Trophoblast cell (in vitro differentiated cells and primary cell): ENCODE results near the gene MYO5C.
"Not testable (repeated sequence)": the region's sequence is repeated elsewhere in the genome, so short reads cannot be mapped to it uniquely, and the experiment has no call there.

Source experiments
- DNase-seq, 2 donors: peaks; one replicate each; pipeline ENCODE4 v3.0.0-alpha.2; 2016
- H2AFZ ChIP-seq: 2 replicates; pipeline ENCODE4 v1.6.1; 2013; ENCODE audit warnings: low read length, moderate library complexity, mild to moderate bottlenecking; ENCODE audit not compliant: insufficient read depth, poor library complexity
- H2AK5ac ChIP-seq: 2 replicates; pipeline ENCODE4 v1.6.1; 2013; ENCODE audit warnings: mild to moderate bottlenecking, low read length
- H2BK120ac ChIP-seq: 2 replicates; pipeline ENCODE4 v1.6.1; 2013; ENCODE audit warnings: low read length, mild to moderate bottlenecking, moderate library complexity; ENCODE audit not compliant: insufficient read depth, poor library complexity
- H2BK12ac ChIP-seq: 2 replicates; pipeline ENCODE4 v1.6.1; 2013; ENCODE audit warnings: mild to moderate bottlenecking, low read length, moderate library complexity
- H2BK5ac ChIP-seq: 2 replicates; pipeline ENCODE4 v1.6.1; 2013; ENCODE audit warnings: low read length, low read depth, moderate library complexity, mild to moderate bottlenecking; ENCODE audit not compliant: poor library complexity
- H3K14ac ChIP-seq: 2 replicates; pipeline ENCODE4 v1.6.1; 2013; ENCODE audit warnings: mild to moderate bottlenecking, low read length
- H3K18ac ChIP-seq: 2 replicates; pipeline ENCODE4 v1.6.1; 2013; ENCODE audit warnings: mild to moderate bottlenecking, low read length
- H3K23ac ChIP-seq: 2 replicates; pipeline ENCODE4 v1.6.1; 2013; ENCODE audit warnings: low read length
- H3K27ac ChIP-seq: 2 replicates; pipeline ENCODE4 v1.5.1; 2013; ENCODE audit warnings: low read depth, mild to moderate bottlenecking, inconsistent platforms, low read length, moderate library complexity
- H3K27me3 ChIP-seq: 2 replicates; pipeline ENCODE4 v1.6.1; 2013; ENCODE audit warnings: inconsistent platforms, mild to moderate bottlenecking, low read length, moderate library complexity; ENCODE audit not compliant: insufficient read depth
- H3K36me3 ChIP-seq, 2 experiments: 1 replicate in 1 of 2; 2 replicates in 1 of 2; pipeline ENCODE4 v1.6.1; 2013; ENCODE audit warnings: low read length in 2 of 2, mild to moderate bottlenecking in 2 of 2, moderate library complexity in 1 of 2; ENCODE audit not compliant: insufficient read depth in 2 of 2, control insufficient read depth in 1 of 2
- H3K4ac ChIP-seq: 2 replicates; pipeline ENCODE4 v1.6.1; 2013; ENCODE audit warnings: low read depth, mild to moderate bottlenecking, low read length, moderate library complexity
- H3K4me1 ChIP-seq, 2 experiments: 1 replicate in 1 of 2; 2 replicates in 1 of 2; pipeline ENCODE4 v1.6.1; 2013; ENCODE audit warnings: low read length in 2 of 2, mild to moderate bottlenecking in 2 of 2, moderate library complexity in 1 of 2; ENCODE audit not compliant: insufficient read depth in 2 of 2, control insufficient read depth in 1 of 2
- H3K4me2 ChIP-seq: 2 replicates; pipeline ENCODE4 v1.6.1; 2013; ENCODE audit warnings: inconsistent platforms, mild to moderate bottlenecking, low read length, moderate library complexity
- H3K4me3 ChIP-seq: 2 replicates; pipeline ENCODE4 v1.5.1; 2013; ENCODE audit warnings: mild to moderate bottlenecking, low read depth, low read length, inconsistent platforms
- H3K79me1 ChIP-seq: one replicate; pipeline ENCODE4 v1.6.1; 2013; ENCODE audit warnings: low read length
- H3K79me2 ChIP-seq: 2 replicates; pipeline ENCODE4 v1.6.1; 2013; ENCODE audit warnings: low read length, mild to moderate bottlenecking; ENCODE audit not compliant: control insufficient read depth, insufficient read depth, poor library complexity
- H3K9ac ChIP-seq: 2 replicates; pipeline ENCODE4 v1.6.1; 2013; ENCODE audit warnings: mild to moderate bottlenecking, low read length
- H3K9me3 ChIP-seq: 2 replicates; pipeline ENCODE4 v1.6.1; 2013; ENCODE audit warnings: low read depth, mild to moderate bottlenecking, control low read depth, inconsistent platforms, low read length; ENCODE audit not compliant: insufficient read depth
- H4K12ac ChIP-seq: 2 replicates; pipeline ENCODE4 v1.6.1; 2013; ENCODE audit warnings: low read depth, mild to moderate bottlenecking, low read length, moderate library complexity
- H4K8ac ChIP-seq: 2 replicates; pipeline ENCODE4 v1.6.1; 2013; ENCODE audit warnings: low read depth, mild to moderate bottlenecking, low read length, moderate library complexity
- H4K91ac ChIP-seq: one replicate; pipeline ENCODE4 v1.6.1; 2013; ENCODE audit warnings: low read depth, mild to moderate bottlenecking, low read length, moderate library complexity
- WGBS: extraction: QIAGEN DNeasy Blood & Tissue Kit; methylation state at CpG from one replicate; pipeline ENCODE4 v1.1.7; 2013; ENCODE audit warnings: missing lambda C conversion rate; ENCODE audit not compliant: insufficient read length, insufficient coverage; ENCODE audit errors: extremely low coverage; 5-methylcytosine and 5-hydroxymethylcytosine counted together

The MYO5C gene

DNA sequence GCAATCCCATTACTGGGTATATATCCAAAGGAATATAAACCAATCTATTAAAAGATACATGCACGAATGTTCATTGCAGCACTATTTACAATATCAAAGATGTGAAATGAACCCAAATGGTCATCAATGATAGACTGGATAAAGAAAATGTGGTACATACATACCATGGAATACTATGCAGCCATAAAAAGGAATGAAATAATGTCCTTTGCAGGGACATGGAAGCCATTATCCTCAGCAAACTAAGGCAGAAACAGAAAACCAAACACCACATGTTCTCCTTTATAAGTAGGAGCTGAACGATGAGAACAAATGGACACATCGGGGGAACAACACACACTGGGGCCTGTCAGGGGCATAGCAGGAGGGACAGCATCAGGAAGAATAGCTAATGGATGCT is 125.4 kb downstream of the MYO5C start:
- H3K9ac ChIP-seq, H3K4me2 ChIP-seq, H3K27ac ChIP-seq, H2AFZ ChIP-seq, H4K91ac ChIP-seq, H2BK120ac ChIP-seq, H3K27me3 ChIP-seq, H3K4me1 ChIP-seq, H4K8ac ChIP-seq, H3K9me3 ChIP-seq, H3K18ac ChIP-seq, H3K36me3 ChIP-seq, H3K14ac ChIP-seq, H3K23ac ChIP-seq, DNase-seq, H3K79me1 ChIP-seq, H4K12ac ChIP-seq, H3K4me3 ChIP-seq, H3K79me2 ChIP-seq, H2AK5ac ChIP-seq, H2BK5ac ChIP-seq, H2BK12ac ChIP-seq, H3K4ac ChIP-seq: not testable (repeated sequence)
- no CpG with 5 or more reads among the region's 3 CpGs for WGBS

DNA sequence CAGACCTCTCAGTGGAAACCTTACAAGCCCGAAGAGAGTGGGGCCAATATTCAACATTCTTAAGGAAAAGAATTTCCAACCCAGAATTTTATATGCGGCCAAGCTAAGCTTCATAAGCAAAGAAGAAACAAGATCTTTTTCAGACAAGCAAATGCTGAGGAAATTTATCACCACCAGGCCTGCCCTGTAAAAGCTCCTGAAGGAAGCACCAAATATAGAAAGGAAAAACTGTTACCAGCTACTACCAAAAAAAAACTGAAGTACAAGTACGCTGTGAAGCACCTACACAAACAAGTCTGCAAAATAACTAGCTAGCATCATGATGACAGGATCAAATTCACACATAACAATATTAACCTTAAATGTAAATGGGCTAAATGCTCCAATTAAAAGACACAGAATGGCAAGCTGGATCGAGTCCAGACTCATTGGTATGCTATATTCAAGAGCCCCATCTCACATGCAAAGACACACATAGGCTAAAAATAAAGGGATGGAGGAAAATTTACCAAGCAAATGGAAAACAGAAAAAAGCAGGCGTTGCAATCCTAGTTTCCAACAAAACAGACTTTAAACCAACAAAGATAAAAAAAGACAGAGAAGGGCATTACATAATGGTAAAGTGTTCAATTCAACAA is 130.0 kb downstream of the MYO5C start:
- not testable (repeated sequence) for H3K4me3 ChIP-seq, H3K4me1 ChIP-seq, H3K9me3 ChIP-seq, H2AFZ ChIP-seq, H2BK5ac ChIP-seq, H2BK120ac ChIP-seq, H3K14ac ChIP-seq, H4K12ac ChIP-seq, H3K4ac ChIP-seq, H3K18ac ChIP-seq, H3K27ac ChIP-seq, H3K27me3 ChIP-seq, H3K79me2 ChIP-seq, H3K4me2 ChIP-seq, H4K8ac ChIP-seq, DNase-seq, H3K36me3 ChIP-seq, H4K91ac ChIP-seq, H3K23ac ChIP-seq, H2BK12ac ChIP-seq, H2AK5ac ChIP-seq, H3K79me1 ChIP-seq, H3K9ac ChIP-seq
- WGBS = no CpG with 5 or more reads among the region's 5 CpGs

DNA sequence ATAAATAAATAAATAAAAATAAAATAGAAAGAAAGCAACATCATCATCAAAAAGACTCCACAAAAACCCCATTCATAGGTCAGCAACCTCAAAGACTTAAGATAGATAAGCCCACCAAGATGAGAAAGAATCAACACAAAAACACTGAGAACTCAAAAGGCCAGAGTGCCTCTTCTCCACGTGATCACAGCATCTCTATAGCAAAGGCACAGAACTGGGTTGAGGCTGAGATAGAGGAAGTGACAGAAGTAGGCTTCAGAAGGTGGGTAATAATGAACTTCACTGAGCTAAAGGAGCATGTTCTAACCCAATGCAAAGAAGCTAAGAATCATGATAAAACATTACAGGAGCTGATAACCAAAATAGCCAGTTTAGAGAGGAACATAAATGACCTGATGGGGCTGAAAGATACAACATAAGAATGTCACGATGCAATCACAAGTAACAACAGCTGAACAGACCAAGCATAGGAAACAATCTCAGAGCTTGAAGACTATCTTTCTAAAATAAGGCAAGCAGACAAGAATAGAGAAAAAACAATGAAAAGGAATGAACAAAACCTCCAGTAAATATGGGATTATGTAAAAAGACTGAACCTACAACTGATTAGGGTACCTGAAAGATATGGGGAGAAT is 130.9 kb downstream of the MYO5C start:
- no peaks in the 10 kb centered on the region for H3K9me3 ChIP-seq
- H4K91ac ChIP-seq = no peak overlapping the region
- no peak overlapping the region for H3K14ac ChIP-seq
- H3K4me2 ChIP-seq = no peak overlapping the region
- no peak overlapping the region for H2BK120ac ChIP-seq
- no peak overlapping the region for H3K18ac ChIP-seq
- no peak overlapping the region for H3K27ac ChIP-seq
- no peak overlapping the region for H2AK5ac ChIP-seq
- H3K23ac ChIP-seq = no peak overlapping the region
- no peak overlapping the region for H2BK5ac ChIP-seq
- no peak overlapping the region for H3K4me3 ChIP-seq
- no peaks in the 10 kb centered on the region for H3K27me3 ChIP-seq
- H4K8ac ChIP-seq = no peak overlapping the region
- H2AFZ ChIP-seq = no peak overlapping the region
- no peak overlapping the region for H3K4ac ChIP-seq
- no CpG with 5 or more reads among the region's 2 CpGs for WGBS
- DNase-seq = no peak
- H3K9ac ChIP-seq = no peak overlapping the region
- H4K12ac ChIP-seq = no peak overlapping the region
- H3K4me1 ChIP-seq = no peaks in the 10 kb centered on the region
- H3K36me3 ChIP-seq = no peaks in the 10 kb centered on the region
- no peak overlapping the region for H2BK12ac ChIP-seq
- no peaks in the 10 kb centered on the region for H3K79me2 ChIP-seq
- no peaks in the 10 kb centered on the region for H3K79me1 ChIP-seq

DNA sequence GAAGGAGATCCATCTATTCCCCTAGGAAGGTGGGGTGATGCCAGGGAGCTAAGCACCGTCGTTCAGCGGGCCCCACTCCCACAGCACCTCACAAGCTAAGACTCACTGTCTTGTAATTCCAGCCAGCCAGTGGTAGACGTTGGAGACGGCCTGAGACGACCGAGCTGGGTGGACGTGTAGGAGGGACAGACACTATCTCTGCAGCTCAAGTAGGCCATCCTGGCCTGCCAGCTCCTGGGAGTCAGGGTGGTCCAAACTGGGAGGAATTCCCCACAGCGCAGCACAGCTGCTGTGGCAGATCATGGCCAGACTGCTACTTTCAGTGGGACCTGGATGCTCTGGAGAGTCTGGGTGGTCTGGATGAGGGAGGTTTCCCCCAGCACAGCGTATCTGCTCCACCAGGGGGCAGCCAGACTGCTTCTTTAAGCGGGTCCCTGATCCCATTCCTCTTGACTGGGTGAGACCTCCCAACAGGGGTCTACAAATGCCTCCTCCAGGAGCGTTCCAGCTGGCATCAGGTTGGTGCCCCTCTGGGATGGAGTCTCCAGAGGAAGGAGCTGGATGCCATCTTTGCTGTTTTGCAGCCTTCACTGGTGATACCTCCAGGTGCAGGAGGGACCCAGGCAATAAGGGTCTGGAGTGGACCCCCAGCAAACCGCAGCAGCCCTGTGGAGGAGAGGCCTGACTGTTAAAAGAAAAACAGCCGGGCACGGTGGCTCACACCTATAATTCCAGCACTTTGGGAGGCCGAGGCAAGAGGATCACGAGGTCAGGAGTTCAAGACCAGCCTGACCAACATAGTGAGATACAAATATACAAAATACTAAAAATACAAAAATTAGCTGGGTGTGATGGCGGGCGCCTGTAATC is 132.0 kb downstream of the MYO5C start:
- Histone ChIP-seq H2AK5ac (no peak overlapping the region), H2BK5ac (no peak overlapping the region), H3K4me2 (no peak overlapping the region), H2AFZ (no peak overlapping the region), H3K18ac (no peak overlapping the region), H3K27me3 (no peaks in the 10 kb centered on the region), H3K4ac (no peak overlapping the region), H3K79me2 (no peaks in the 10 kb centered on the region), H3K79me1 (no peaks in the 10 kb centered on the region), H3K9ac (no peak overlapping the region), H3K36me3 (no peaks in the 10 kb centered on the region), H3K4me3 (no peak overlapping the region), H2BK12ac (no peak overlapping the region), H3K14ac (no peak overlapping the region), H3K27ac (no peak overlapping the region), H3K9me3 (no peaks in the 10 kb centered on the region), H3K23ac (no peak overlapping the region), H4K91ac (no peak overlapping the region), H4K12ac (no peak overlapping the region), H3K4me1 (no peaks in the 10 kb centered on the region), H2BK120ac (no peak overlapping the region), H4K8ac (no peak overlapping the region)
- no peak for DNase-seq
- WGBS = no CpG with 5 or more reads among the region's 19 CpGs
